Stimulated activated CD8-positive, alpha-beta memory T cell treated with anti-CD3 and anti-CD28 coated beads, Interleukin-12 subunit alpha, Interleukin-12 subunit beta, amount 100 ng/mL, for 24 hours (primary cell): Measurements from ENCODE around the gene EML1.

ENCODE experiments used
- DNase-seq: peaks from one replicate; pipeline ENCODE4 v3.0.0-alpha.2; 2020; ENCODE audit errors: extremely low read depth

Gene EML1

GRCh38 chr14:99824776-99825175, 31.6 kb downstream of the EML1 start:
- no peak for DNase-seq

GRCh38 chr14:99829450-99829849, 36.2 kb downstream of the EML1 start:
- no peak for DNase-seq

- no peak for DNase-seq
Observed at GRCh38 chr14:99831303-99831702, 38.1 kb downstream of the EML1 start.

- no peak for DNase-seq
Observed at GRCh38 chr14:99831903-99832685, 38.9 kb downstream of the EML1 start.

- no peak for DNase-seq
Observed at GRCh38 chr14:99837822-99838221, 44.6 kb downstream of the EML1 start.

- no peak for DNase-seq
Observed at GRCh38 chr14:99838639-99839134, 45.5 kb downstream of the EML1 start.

- DNase-seq: no peak
Observed at GRCh38 chr14:99839696-99840095, 46.5 kb downstream of the EML1 start.

- no peak for DNase-seq
Observed at GRCh38 chr14:99840265-99840664, 47.1 kb downstream of the EML1 start.

- DNase-seq: no peak
Observed at GRCh38 chr14:99840774-99841305, 47.6 kb downstream of the EML1 start.

GRCh38 chr14:99841436-99842071, 48.3 kb downstream of the EML1 start:
- no peak for DNase-seq

- DNase-seq: no peak
Observed at GRCh38 chr14:99842141-99842540, 48.9 kb downstream of the EML1 start.

- DNase-seq: no peak
Observed at GRCh38 chr14:99846808-99847207, 53.6 kb downstream of the EML1 start.

GRCh38 chr14:99850709-99851108, 57.5 kb downstream of the EML1 start:
- no peak for DNase-seq

GRCh38 chr14:99852578-99852977, 59.4 kb downstream of the EML1 start:
- DNase-seq: no peak

GRCh38 chr14:99853206-99853605, 60.0 kb downstream of the EML1 start:
- no peak for DNase-seq

GRCh38 chr14:99854831-99855230, 61.6 kb downstream of the EML1 start:
- DNase-seq: no peak

- DNase-seq: no peak
Observed at GRCh38 chr14:99855271-99855670, 62.1 kb downstream of the EML1 start.

- DNase-seq: no peak
Observed at GRCh38 chr14:99857551-99857950, 64.3 kb downstream of the EML1 start.

- DNase-seq: no peak
Observed at GRCh38 chr14:99860219-99860618, 67.0 kb downstream of the EML1 start.

GRCh38 chr14:99862136-99862535, 68.9 kb downstream of the EML1 start:
- DNase-seq: no peak

- DNase-seq: no peak
Observed at GRCh38 chr14:99863059-99863458, 69.8 kb downstream of the EML1 start.

GRCh38 chr14:99865408-99865807, 72.2 kb downstream of the EML1 start:
- no peak for DNase-seq

GRCh38 chr14:99870617-99871016, 77.4 kb downstream of the EML1 start:
- DNase-seq: no peak
